OCI-LY3 (cell line): ENCODE results near the gene DOP1A.

Source experiments
- H2AFZ ChIP-seq: fragments of 200-600, 300-600 bp; shearing (Covaris generic); 2 replicates; pipeline ENCODE4 v1.6.0; 2014; ENCODE audit warnings: antibody characterized with exemption, low read depth, low read length
- H3K27ac ChIP-seq: fragments of 200-600, 300-600 bp; sonication (generic); 2 replicates; pipeline ENCODE4 v1.5.1; 2014; ENCODE audit warnings: mild to moderate bottlenecking, low read length, moderate library complexity, mixed read lengths
- H3K27me3 ChIP-seq: fragments of 200-600, 300-600 bp; sonication (generic); 2 replicates; pipeline ENCODE4 v1.6.1; 2014; ENCODE audit warnings: low read depth, low read length, mixed read lengths
- H3K36me3 ChIP-seq: fragments of 200-600, 300-600 bp; sonication (generic); replicated peaks from 2 replicates; pipeline ENCODE3; 2014; ENCODE audit warnings: low read depth, low read length, mixed read lengths
- H3K4me1 ChIP-seq: fragments of 300-600, 200-600 bp; sonication (generic); 2 replicates; pipeline ENCODE4 v1.6.1; 2014; ENCODE audit warnings: low read length, mixed read lengths
- H3K4me2 ChIP-seq: fragments of 200-600, 300-600 bp; sonication (generic); 2 replicates; pipeline ENCODE4 v1.6.1; 2014; ENCODE audit warnings: low read length, mixed read lengths
- H3K4me3 ChIP-seq: fragments of 300-600, 200-600 bp; sonication (generic); 2 replicates; pipeline ENCODE4 v1.5.1; 2014; ENCODE audit warnings: antibody characterized with exemption, mild to moderate bottlenecking, low read length, moderate library complexity
- H3K79me2 ChIP-seq: fragments of 300-600, 200-600 bp; shearing (Covaris generic); 2 replicates; pipeline ENCODE4 v1.6.1; 2014; ENCODE audit warnings: mild to moderate bottlenecking, low read length, mixed read lengths
- H3K9ac ChIP-seq: fragments of 300-600, 200-600 bp; shearing (Covaris generic); 2 replicates; pipeline ENCODE4 v1.6.0; 2014; ENCODE audit warnings: mild to moderate bottlenecking, low read length, moderate library complexity
- H3K9me3 ChIP-seq: fragments of 200-600, 300-600 bp; shearing (Covaris generic); 2 replicates; pipeline ENCODE4 v1.6.1; 2014; ENCODE audit warnings: low read length, mixed read lengths; ENCODE audit not compliant: insufficient read depth
- H4K20me1 ChIP-seq: fragments of 200-600, 300-600 bp; sonication (generic); 2 replicates; pipeline ENCODE4 v1.6.1; 2016; ENCODE audit warnings: low read length, mixed read lengths; ENCODE audit not compliant: insufficient read depth
- EZH2phosphoT487 ChIP-seq: fragments of 200-600 bp; shearing (Covaris generic); IDR thresholded peaks from 2 replicates; pipeline ENCODE4 v1.6.1; 2018; ENCODE audit warnings: antibody characterized with exemption, mixed run types, low read depth
- TF ChIP-seq, protein P1 (sequence below): fragments of 200-600, 300-600 bp; sonication (generic); IDR thresholded peaks from 2 replicates; pipeline ENCODE4 v1.5.1; 2014; ENCODE audit warnings: antibody characterized with exemption, low read length, low read depth

The DOP1A gene

DNA sequence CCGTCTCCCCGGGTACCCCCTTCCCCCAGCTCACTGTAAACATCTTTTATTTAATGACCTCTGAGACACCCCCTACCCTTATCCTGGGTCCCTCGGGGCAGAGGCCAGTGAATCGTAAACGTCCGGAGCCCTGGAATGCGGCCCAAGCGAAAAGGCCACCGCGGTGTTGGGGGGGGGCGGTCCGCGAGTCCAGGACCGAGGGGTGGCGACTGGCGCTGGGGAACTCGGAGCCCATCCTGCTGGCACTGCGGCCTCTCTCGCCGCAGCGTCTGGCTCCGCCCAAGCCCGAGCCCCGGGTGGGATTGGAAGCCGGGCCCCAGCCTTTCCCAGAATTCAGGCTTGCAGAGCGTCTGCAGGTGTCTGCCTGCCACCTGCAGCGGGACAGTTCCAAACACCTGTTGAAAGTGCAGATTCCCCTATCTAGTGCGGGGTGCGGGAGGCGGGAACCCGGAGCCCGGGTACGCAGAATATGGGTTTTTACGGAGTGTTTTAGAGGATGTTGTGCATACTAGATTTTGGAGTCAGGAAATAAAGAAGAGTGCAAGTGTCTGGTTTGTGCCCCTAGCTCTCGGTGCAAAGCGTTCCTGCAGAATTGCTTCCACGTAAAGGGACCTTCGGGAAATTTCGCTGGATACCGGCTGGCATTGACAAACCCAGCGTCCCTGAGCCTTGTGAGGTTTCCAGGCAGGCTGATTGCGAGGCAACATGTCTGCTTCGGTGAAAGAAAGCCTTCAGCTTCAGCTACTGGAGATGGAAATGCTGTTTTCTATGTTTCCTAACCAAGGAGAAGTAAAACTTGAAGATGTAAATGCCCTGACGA is 126.5 kb downstream of the DOP1A start:
- TF ChIP-seq, protein P1, sequence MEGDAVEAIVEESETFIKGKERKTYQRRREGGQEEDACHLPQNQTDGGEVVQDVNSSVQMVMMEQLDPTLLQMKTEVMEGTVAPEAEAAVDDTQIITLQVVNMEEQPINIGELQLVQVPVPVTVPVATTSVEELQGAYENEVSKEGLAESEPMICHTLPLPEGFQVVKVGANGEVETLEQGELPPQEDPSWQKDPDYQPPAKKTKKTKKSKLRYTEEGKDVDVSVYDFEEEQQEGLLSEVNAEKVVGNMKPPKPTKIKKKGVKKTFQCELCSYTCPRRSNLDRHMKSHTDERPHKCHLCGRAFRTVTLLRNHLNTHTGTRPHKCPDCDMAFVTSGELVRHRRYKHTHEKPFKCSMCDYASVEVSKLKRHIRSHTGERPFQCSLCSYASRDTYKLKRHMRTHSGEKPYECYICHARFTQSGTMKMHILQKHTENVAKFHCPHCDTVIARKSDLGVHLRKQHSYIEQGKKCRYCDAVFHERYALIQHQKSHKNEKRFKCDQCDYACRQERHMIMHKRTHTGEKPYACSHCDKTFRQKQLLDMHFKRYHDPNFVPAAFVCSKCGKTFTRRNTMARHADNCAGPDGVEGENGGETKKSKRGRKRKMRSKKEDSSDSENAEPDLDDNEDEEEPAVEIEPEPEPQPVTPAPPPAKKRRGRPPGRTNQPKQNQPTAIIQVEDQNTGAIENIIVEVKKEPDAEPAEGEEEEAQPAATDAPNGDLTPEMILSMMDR = no peak
- TF ChIP-seq EZH2phosphoT487 = no peak
- Histone ChIP-seq H3K36me3 (peaks cover 61% of the 10 kb centered on the region), H3K27ac (peak overlapping the region; percentile 47), H3K27me3 (no peaks in the 10 kb centered on the region), H3K79me2 (peaks cover 49% of the 10 kb centered on the region), H3K4me3 (peak overlapping the region; percentile 89), H3K9ac (peak overlapping the region; percentile 92), H4K20me1 (peaks cover 22% of the 10 kb centered on the region), H3K4me2 (peak overlapping the region; percentile 96), H2AFZ (peak overlapping the region; percentile 59; the same call in 1 of the 2 replicates), H3K4me1 (peaks cover 18% of the 10 kb centered on the region), H3K9me3 (no peaks in the 10 kb centered on the region)

DNA sequence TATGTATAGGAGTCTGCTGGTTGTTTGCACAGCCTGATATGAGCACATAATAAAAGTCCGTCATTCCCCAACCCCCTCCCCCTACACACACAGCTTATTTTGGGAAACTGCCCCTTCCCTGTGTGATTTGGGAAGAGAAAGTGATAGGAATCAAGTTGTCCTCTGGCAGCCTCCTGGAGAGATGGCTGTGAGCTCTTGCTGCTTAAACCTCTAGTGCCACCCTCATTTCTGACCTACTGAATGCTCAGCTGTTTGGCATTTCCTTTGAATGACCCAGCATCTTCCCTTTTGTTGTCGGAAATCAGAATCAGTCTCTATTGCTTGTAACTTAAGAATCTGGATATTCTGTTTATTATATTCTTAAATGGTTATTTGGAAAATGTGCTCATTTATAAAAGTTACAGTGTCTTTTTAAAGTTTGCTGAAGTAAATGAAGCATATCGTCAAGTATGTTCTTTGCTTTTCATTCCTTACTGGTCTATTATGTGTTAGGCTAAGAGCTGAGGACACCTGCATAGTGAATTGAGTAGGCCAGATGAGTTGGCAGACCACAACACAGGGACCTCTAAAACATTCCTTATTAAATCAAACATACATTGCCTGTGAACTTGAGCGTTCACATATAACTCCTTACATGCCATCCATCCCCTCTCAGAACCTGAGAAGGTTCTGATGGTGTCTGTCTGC is 131.2 kb downstream of the DOP1A start:
- no peak overlapping the region for H2AFZ ChIP-seq
- 0 out of 2 replicates have a peak overlapping the region, but pooled peaks have one; percentile 14 for H3K27ac ChIP-seq
- no peaks in the 10 kb centered on the region for H3K9me3 ChIP-seq
- peak overlapping the region; percentile 64 for H3K4me2 ChIP-seq
- peaks cover 26% of the 10 kb centered on the region for H3K4me1 ChIP-seq
- peak overlapping the region; percentile 58 for H3K4me3 ChIP-seq
- H4K20me1 ChIP-seq = no peaks in the 10 kb centered on the region; the same call in 1 of the 2 replicates
- H3K79me2 ChIP-seq = peaks cover 6% of the 10 kb centered on the region; the same call in 1 of the 2 replicates
- TF ChIP-seq, protein P1 = no peak
- H3K36me3 ChIP-seq = peaks cover 39% of the 10 kb centered on the region
- H3K9ac ChIP-seq = no peak overlapping the region
- no peaks in the 10 kb centered on the region for H3K27me3 ChIP-seq

- no peaks in the 10 kb centered on the region for H3K79me2 ChIP-seq
- H3K36me3 ChIP-seq = peaks cover 39% of the 10 kb centered on the region
- peak overlapping the region; percentile 64 for H3K4me2 ChIP-seq
- no peaks in the 10 kb centered on the region for H3K9me3 ChIP-seq
- H3K9ac ChIP-seq = peak overlapping the region; percentile 18; the same call in 1 of the 2 replicates
- H2AFZ ChIP-seq = peak overlapping the region; percentile 66; the same call in 1 of the 2 replicates
- peaks cover 22% of the 10 kb centered on the region for H3K4me1 ChIP-seq
- H3K27me3 ChIP-seq = no peaks in the 10 kb centered on the region
- H3K27ac ChIP-seq = peak overlapping the region; percentile 14; the same call in 1 of the 2 replicates
- TF ChIP-seq, protein P1 = no peak
- no peak for TF ChIP-seq EZH2phosphoT487
- H3K4me3 ChIP-seq = peak overlapping the region; percentile 58
- no peaks in the 10 kb centered on the region; the same call in 1 of the 2 replicates for H4K20me1 ChIP-seq
These were observed 131.8 kb downstream of the DOP1A start for GRCh38 chr6:83199173-83199862.
